HG02885 (cell line): Measurements from ENCODE around the gene TTC5.
"Not testable (repeated sequence)": the region's sequence is repeated elsewhere in the genome, so short reads cannot be mapped to it uniquely, and the experiment has no call there.

Experiments
- ATAC-seq: cut with Tn5 transposase; IDR thresholded peaks from one replicate; pipeline ENCODE4 v1.9.1; 2021; ENCODE audit warnings: mild to moderate bottlenecking; ENCODE audit not compliant: unreplicated experiment, poor library complexity

The TTC5 gene

GRCh38 chr14:20305265-20306078, at the start of gene TTC5:
TTC5 (minus strand) TSS chr14:20305951; CDS start chr14:20305937, 14 bp downstream.
- peak; percentile 97 for ATAC-seq

GRCh38 chr14:20350860-20351259, 45.1 kb upstream of the TTC5 start:
- ATAC-seq = no peak

- ATAC-seq = no peak
Observed at GRCh38 chr14:20350282-20350681, 44.5 kb upstream of the TTC5 start.

- ATAC-seq = no peak
Observed at GRCh38 chr14:20347747-20348146, 42.0 kb upstream of the TTC5 start.

- no peak for ATAC-seq
Observed at GRCh38 chr14:20346713-20347112, 41.0 kb upstream of the TTC5 start.

- ATAC-seq = no peak
Observed at GRCh38 chr14:20345366-20345765, 39.6 kb upstream of the TTC5 start.

GRCh38 chr14:20343862-20344220, 38.1 kb upstream of the TTC5 start:
- ATAC-seq = no peak

- ATAC-seq = peak; percentile 91
Observed at GRCh38 chr14:20343092-20343861, 37.5 kb upstream of the TTC5 start, which contains the start of gene PARP2. PARP2 (plus strand) TSS chr14:20343635; CDS start chr14:20343642, 7 bp downstream.

GRCh38 chr14:20341646-20342045, 35.9 kb upstream of the TTC5 start:
- no peak for ATAC-seq

GRCh38 chr14:20341032-20341431, 35.3 kb upstream of the TTC5 start:
- ATAC-seq = not testable (repeated sequence)

GRCh38 chr14:20334017-20334416, 28.3 kb upstream of the TTC5 start:
- no peak for ATAC-seq

- ATAC-seq = no peak
Observed at GRCh38 chr14:20333494-20333841, 27.7 kb upstream of the TTC5 start.

- peak; percentile 98 for ATAC-seq
Observed at GRCh38 chr14:20332788-20333493, 27.2 kb upstream of the TTC5 start, which contains the start of gene CCNB1IP1. CCNB1IP1 (minus strand) TSS chr14:20333279; CDS start chr14:20316523, 16,756 bp downstream.

GRCh38 chr14:20332431-20332787, 26.7 kb upstream of the TTC5 start:
- ATAC-seq = no peak

- no peak for ATAC-seq
Observed at GRCh38 chr14:20331053-20331613, 25.4 kb upstream of the TTC5 start.

- ATAC-seq = no peak
Observed at GRCh38 chr14:20329355-20329754, 23.6 kb upstream of the TTC5 start.

- no peak for ATAC-seq
Observed at GRCh38 chr14:20328705-20329104, 23.0 kb upstream of the TTC5 start.

- ATAC-seq = peak; percentile 69
Observed at GRCh38 chr14:20327005-20327869, 21.5 kb upstream of the TTC5 start.

GRCh38 chr14:20317720-20318119, 12.0 kb upstream of the TTC5 start:
- no peak for ATAC-seq

GRCh38 chr14:20314026-20314425, 8.3 kb upstream of the TTC5 start:
- no peak for ATAC-seq
